ENCODE data around the gene ERN1.

Gene ERN1

DNA sequence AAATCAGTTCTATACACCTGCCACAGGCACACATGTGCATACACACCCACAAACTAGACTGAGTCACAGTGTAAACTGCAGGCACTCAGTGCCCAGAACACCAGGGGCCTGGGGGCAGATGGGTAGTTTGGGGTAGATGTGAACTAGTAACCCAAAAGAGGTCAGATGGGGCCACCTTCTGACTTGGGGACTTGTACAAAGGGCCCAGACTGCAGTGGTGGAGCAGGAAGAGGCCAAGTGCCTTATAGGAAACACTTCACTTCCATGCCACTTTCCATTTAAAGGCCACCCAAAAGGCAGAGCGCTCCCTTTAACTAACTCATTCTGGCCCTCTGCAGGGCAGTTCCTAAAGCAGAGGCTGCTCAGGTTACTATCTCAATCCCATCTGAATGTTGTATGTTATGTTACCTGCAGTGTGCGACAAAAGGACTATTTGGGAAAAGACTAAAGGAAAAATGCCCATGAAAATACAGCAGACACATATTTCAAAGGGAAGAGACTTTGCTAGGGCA, 27.8 kb upstream of the ERN1 start:
- DNase-seq, result no peak

DNA sequence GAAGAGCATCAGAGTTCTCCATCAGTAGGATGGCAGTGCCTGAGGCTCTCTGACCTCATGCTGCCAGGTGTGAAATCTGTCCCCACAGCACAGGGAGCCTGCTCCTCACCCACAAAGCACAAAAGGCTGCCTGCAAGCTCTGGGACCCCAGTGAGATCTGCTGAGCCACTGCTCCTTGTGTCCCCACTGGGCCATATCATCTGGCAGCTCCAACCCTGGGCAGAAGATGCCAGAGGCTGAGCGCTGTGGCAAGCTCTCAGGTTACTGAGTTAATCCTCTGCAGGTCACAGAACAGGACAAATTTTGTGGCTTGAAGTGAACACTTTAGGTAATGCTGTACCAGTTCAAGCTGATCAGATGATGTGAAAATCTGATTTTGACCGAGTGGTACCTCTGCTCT, 26.7 kb upstream of the ERN1 start:
- peak in 1 of 14 donors; percentile 66 for DNase-seq

DNA sequence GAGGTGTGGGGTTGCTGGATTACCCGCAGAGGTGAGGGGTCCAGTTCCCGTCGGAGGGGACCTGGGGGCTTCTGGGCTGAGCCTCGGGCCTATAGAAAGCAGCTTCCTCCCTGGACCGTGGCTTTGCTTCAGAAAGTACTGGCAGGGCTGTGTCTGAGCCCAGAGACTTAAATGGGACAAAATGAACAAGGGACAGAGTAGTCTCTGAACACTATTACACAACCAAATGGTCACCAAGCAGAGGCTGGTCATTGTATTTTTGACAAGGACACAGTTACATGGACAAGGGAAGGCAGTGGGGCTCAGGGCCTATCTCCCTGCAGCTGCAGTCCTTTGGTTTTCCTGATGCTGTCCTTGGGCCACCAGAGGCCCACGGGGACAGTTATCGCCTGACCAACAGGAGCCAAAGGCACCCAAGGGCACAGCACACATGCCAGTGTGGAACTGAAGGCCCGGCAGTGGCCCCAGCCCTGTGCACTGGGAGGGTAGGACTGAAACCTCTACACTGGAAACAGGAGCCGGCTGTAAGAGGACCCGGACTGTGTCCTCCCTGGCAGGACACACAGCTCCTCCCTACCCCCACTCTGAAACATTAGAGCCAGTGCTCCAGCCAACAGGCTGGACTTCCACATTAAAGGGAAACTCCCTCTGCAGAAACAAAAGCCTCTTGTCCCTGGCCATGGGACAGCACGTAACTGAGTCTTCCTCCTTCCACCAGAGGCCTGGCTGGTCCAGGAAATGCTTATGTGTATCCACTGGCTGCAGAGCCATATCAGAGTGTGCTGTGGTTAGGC, 26.0 kb upstream of the ERN1 start:
- DNase-seq, result peak in 12 of 14 donors; percentile 27 to 88 (median 76)

DNA sequence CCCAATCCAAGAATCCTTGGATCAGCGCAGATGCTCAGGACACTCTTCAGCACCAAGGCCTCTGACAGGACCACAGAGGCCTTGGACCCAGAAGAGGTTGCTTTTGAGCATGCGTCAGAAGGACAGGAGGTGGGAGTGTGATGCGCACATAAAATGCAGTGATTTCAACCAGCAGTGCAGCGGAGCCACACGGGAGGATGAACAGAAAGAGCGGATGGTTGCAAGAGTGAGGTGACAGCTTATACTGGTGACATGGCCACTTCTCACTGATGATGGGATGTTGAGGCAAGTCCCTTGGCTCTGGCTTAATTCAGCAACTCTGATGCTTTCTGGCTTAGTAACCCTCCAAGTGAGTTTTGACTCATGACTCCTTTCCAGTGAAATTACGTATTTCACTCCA, 25.2 kb upstream of the ERN1 start:
- DNase-seq, result no peak

DNA sequence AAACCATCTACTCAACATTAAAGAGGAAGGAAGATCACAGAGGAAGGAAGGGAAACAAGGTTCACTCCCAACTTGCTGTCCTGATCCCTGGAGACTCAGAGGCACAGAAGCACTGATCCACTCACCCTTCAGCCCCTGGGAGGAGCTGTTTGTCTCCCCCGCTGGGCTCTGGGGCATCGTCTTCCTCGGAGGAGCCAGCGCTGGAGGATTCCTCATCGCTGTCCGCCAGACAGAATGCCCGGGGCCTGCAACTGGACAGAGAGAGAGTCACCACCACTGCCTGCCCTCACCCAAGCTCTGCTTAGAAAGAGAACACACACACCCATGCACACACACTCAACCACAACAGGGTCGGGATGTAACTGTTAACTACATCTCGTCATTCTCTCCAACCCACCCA, 24.8 kb upstream of the ERN1 start:
- peak in 5 of 14 donors; percentile 8 to 43 (median 27) for DNase-seq

DNA sequence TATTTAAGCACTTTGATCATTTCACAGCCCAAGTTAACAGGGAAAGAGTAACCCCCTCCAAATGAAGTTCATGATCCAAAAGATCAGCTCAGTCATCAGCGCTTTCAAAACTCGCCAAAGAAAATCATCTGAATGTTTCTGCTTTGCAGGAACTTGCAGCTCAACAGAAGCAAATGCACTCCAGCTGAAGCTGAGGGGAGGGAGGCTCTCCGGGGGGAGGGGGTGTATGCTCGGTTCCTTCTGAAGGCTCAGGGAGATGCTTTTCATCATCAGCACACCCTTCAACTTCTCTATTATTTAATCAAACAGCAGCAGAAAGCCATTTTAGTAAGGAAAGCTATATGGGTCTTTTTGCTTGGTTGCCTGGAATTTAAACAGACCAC, 24.4 kb upstream of the ERN1 start:
- no peak for DNase-seq

DNA sequence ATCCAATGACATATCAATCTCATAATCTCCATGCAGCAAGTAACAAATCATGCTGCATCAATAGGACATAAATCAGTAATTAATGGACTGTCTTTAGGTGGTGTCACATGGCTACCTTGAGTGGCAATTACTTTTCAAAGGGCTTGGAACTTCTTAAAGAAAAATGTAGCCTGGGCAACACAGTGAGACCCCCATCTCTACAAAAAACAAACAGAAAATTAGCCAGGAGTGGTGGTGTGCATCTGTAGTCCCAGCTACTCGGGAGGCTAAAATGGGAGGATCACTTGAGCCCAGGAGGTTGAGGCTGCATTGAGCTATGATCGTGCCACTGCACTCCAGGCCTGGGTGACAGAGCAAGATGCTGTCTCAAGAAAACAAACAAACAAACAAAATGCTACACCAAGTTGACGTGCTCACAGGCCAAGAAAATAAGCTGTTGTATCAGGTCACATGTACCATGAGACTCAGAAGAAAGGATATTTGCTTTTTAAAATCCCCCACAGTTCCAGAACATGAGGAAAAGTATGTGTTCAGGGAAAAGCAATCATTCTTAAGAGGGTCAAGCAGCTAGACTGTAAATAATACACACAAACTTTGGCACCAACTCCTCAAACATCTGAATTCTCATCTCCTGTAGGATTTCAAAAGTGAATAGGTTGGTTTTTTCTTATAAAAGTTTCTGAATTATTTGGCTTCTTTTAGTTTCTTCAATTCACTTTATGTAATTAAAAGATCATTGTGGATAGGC, 23.8 kb upstream of the ERN1 start:
- no peak for DNase-seq

DNA sequence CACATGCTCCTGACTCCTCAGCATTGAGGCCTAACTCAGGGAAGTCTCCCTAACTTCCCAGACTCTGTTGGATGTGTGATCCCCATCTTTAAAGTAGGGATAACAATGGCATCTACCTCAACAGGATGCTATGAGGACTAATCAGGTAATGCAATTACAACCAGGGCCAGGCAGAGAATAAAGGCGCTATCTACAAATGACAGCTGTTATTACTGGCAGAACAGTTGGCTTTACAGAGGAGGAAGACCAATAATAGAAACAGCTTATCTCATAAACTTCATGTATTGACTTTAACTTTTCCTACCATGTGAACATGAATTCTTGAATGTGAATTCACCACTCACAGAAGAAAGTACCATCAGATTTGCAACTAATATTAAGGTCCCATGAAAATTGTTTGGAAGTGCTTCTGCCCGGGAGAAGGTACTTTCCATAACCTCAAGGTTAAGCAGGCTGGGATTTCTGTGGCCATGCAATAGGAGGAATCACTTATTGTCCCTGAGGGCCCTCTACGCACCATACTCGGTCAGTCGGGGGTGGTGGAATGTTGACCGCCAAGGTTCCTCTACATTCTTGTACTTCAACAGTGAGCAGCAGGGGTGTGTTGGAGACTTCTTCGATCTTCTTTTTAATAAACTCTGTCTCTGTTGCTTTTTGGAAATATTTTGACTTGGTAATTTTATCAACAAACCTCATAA, 22.6 kb upstream of the ERN1 start:
- DNase-seq, result no peak

DNA sequence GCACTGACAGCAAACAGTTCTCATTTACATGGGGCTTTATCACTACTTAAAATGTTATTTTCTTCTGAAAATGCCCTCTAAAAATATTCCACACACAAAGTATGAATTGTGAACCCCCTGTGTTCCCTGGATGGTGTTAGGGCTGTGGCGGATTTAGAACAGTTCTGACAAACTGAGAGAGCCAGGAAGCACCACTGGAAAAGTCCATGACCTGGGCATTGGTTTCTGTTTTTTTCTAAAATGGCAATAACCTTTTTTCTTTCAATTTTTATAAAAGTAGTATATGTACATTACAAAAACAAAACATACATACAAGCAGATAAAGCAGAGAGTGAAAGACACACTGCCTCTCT, 21.0 kb upstream of the ERN1 start:
- no peak for DNase-seq

DNA sequence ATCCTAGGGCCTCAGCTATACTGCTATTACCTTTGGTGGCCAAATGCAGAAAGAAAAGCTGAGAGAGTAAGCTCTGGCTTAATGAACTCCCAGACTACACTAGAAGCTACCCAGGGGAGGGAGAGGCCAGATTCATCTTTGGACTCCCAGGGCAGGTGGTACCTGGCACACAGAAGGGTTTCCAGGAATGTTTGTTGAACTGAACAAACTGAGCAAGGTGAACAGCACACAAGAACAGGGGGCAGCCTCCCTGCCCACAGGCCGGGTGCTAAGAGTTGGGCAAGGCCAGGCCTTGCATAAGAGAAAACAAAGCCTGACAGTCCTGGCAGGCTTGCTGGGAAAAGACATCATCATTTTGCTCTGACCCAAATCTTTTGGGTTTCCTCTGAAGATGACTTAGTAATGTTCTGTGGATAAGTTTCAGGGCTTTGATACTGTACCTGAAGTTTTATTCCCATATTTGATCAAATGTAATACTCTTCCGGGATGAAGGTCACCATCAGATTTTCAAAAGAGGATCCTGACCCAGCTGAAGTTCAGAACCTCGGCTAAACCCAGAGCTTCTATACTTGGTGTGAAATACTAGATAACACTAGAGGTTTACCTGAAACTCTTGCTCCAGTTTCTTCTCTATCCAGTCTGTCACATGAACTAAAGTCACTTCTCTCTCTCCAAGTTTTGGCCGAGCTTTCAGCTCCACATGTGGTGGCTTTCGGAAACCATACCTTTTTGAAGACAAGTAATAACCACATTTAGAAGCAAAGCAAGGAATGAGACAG, 20.5 kb upstream of the ERN1 start:
- no peak for DNase-seq

DNA sequence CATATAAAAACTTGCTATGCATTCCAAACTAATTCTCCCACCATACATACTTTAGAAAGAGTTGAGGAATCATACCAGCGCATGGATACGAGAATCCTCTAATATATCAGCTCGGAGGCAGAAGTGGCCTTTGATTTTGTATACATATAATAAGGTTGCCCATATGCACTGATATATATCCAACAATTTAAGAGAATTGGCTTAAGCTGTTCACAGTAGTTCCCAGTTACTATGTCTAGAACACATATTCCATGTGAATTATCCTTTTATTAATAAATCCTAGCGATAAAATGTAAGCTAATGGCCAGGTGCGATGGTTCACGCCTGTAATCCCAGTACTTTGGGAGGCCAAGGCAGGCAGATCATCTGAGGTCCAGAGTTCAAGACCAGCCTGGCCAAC, 19.3 kb upstream of the ERN1 start:
- DNase-seq, result no peak

DNA sequence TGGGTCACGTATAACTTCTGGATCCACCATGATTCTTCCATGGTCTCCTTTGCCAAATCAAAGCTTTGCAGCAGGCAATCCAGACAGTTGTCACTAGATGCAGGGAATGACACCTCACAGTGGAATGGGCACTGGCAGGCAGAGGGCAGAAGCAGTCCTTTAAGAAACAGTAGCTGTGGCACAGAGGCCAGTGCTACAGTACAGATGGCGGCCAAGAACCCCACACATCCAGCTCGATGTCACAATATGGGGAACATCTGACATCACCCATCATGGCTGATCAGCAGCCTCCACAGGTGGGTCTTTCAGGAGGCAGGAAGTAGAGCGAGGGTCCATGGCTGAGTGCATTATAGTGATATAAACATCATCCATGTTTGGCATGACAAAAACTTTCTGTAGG, 18.8 kb upstream of the ERN1 start:
- peak in 7 of 14 donors; percentile 6 to 32 (median 24) for DNase-seq

DNA sequence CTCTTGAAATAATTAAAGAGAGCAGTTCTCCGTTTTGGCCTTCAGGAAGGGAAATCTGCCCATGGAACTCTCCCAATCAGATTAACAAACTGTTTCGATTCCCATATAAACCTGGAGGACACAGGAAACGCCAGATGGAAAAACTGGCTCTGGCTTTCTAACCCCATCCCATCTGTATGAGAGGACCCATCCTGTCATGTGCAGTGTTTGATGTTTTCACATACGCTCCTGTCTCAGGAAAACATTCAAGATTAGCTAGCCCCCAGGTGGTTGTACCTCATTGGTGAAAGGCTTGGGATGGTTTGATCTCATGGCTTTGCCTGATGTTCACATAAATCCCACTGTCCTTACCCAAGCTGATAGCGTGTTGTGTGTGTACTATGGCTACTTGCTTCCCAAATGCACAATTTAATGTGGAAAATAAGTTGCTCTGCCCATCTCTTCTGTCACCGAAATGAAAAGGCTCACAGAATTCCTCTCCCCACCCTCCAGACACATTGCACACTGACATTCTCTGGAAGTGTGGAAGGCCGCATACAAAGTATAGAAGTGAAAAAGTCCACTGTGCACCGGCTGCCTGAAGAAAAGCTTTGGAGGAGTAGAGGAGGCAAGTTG, 18.2 kb upstream of the ERN1 start:
- DNase-seq, result peak in 1 of 14 donors; percentile 15

DNA sequence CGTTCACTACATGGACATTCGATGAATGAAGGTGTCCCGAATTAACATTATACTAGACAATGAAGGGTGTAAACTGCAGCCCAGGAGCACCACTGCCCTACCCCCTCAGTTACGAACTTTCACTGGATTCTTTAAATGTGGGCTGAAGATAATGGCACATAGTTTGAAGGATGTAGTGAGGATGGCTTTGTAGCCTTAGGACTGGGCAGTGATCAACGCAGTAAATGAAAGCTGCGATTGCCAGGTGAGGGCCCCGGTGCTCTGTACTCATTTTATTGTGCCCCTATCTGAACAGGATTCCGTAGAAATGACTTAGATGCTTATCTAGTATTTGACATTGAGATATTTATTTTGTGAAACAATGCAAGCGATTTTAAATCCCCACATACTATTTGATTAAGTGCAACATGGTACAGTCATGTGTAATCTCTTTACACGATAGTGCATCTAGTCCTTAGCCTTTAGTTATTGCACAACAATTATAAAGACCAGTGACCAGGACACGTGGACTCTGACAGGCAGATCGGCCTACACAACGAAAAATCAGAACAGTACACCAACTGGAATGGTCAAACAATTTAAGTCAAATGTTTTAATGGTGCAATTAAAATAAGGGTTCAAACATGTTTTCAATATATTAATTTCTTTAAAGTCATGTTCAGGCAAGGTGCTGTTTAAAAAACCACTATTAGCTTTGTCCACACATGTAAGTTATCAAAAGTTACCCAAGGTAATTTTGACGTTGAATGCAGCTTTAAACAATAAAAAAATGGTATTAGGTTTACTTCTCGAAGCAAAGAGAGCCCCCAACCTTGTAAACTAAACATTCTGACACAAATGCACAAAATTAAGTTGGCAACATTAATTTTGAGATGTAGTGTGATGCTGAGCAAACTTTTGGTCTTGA, 17.4 kb upstream of the ERN1 start:
- DNase-seq, result peak in 1 of 14 donors; percentile 20

DNA sequence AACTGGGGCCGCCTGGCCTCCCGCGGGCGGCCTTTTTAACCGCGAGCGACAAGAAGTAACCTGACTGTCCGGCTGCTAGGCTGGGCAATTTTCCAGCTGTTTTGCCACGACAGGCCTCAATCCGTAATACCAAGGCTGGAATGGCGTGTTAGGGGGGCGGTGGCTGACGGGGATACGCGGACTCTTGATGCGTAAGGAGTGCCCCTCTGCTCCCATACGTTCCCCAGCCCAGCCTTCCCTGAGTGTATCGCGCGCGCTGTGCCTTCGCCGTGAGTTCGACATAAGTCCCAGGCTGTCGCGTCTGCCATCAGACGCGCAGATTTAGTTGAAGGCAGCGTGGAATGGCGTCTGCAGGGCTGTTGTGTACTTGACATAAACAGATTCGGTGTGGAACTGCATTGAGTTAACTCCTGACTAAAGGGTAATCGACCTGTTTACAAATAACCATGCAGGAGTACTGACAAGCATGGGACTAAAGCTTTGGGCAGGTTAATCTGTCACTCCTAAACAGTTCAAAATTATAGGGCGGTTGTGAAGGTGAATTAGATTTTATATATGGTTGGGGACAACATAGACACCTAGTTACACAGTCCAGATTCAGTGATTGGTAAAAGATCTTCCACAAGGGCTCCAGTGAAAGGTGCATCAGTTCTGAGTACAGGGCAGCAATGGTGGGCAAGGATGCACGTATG, 16.6 kb upstream of the ERN1 start:
- peak in 7 of 14 donors; percentile 49 to 76 (median 68) for DNase-seq

DNA sequence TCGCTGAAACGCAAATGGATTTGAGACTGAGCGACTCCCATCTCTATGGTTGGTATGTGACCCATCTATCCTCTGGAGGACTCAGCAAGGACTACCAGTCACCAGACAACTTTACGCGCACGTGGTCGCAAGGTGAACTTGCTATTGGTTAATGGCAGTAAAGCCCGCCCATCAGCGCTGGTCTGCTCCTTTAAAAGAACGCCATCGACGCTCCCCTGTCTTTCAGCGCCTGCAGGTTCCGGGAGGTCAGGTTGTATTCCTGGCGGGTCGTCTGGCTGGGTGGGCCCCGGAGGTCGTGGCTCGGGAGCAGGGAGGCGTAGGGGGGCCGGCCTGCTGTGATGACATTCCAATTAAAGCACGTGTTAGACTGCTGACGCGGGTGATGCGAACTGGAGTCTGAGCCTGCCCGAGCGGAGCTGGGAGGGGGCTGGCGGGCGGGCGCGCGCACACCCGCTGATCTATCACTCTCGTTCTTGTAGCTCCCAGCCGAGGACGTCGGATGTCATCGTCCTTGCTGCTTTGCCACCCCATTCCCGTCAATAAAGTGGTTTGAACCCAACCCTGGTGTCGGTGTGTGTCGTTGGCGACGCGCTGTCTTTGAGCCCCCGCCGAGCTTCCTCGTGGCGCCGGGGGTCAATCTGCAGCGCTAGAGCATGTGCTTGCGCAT, 15.9 kb upstream of the ERN1 start:
- peak; percentile 77 to 99 (median 94) for DNase-seq

DNA sequence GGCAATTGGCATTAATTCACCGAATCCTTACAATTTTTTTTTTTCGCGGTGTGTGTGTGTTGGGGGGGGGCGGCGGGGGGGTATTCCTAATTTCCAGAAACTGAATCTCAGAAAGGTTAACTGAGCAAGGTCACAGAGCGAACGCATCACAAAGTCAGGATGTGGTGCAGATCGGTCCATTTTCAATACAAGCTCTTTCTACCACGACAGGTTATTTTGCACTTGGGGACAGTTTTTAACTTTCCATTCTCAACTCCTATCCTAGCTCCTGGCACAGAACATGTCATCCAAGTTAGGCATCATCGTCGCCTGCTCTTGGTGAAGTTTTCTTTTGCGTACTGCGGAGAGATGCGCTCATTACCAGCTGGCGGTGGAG, 15.4 kb upstream of the ERN1 start:
- no peak for DNase-seq

DNA sequence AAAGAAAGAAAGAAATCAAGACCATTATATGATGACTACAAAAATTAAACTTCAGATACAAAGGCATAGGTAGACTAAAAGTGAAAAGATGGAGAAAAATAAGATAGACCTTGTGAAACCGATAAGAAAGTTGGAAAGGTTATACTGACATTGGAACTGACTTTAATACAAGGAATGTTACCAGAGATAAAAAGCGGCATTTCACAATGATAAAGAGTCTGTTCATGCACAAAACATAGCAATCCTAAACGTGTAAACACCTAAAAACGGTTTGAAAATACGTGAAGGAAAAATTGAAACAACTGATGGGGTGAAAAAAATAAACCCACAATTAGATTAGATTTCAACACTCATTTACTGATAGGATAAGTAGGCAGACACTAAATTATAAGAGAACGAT, 9.6 kb upstream of the ERN1 start:
- DNase-seq, result no peak

DNA sequence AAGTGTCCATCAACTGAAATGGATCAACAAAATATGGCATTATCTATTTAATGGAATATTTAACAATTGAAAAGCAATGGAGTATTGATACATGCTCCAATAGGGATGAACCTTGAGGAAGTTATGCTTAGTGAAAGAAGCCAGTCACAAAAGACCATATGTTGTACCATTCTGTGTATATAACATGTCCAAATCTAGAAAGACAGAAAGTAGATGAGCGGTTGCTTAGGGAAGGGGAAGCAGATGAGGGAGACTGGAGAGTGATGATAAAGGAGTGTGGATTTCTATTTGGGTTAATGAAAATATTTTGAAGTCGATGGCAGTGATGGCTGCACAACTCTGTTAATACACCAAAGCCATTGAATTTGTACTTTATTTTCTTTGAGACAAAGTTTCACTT, 8.5 kb upstream of the ERN1 start:
- DNase-seq, result no peak

DNA sequence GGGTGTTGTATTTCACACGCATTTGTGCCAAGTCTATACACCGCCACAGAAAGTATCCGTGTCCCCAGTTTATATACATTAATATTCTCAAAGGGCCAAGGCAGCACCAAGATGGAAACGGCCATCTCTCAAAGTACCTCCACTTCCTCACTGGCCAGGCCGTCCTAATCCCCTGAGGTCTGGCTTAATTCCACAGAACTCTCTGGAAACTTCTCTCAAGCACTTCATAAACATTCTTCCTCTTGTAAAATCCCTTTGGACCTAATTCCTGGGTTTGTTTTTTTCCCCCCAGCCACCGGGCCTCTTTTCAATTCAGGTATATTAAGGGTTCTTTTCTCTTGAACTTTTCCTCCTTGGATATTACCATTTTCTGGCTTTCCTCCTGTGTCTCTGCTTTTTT, 5.1 kb upstream of the ERN1 start:
- DNase-seq, result no peak
